HEK293 (cell line): ENCODE measurements around the gene MEI4.

Experiments used
- CTCF ChIP-seq: fragments of 450-650 bp; formaldehyde crosslinking; IDR thresholded peaks from 2 replicates; pipeline ENCODE4 v1.5.1; 2016; ENCODE audit warnings: missing biosample characterization, missing genetic modification characterization
- ELK4 ChIP-seq: IDR thresholded peaks from 2 replicates; pipeline ENCODE4 v1.6.1; 2011; ENCODE audit warnings: mild to moderate bottlenecking, low read depth, low read length, borderline replicate concordance
- KLF8 ChIP-seq: fragments of 450-650 bp; formaldehyde crosslinking; IDR thresholded peaks from 2 replicates; pipeline ENCODE4 v1.5.1; 2016; ENCODE audit warnings: missing biosample characterization, missing genetic modification characterization
- OVOL3 ChIP-seq: fragments of 450-650 bp; formaldehyde crosslinking; IDR thresholded peaks from 2 replicates; pipeline ENCODE4 v1.5.1; 2016; ENCODE audit warnings: missing biosample characterization, missing genetic modification characterization
- PRDM1 ChIP-seq: fragments of 450-650 bp; formaldehyde crosslinking; IDR thresholded peaks from 2 replicates; pipeline ENCODE4; 2016; ENCODE audit warnings: missing biosample characterization, missing genetic modification characterization
- PRDM10 ChIP-seq: fragments of 450-650 bp; formaldehyde crosslinking; IDR thresholded peaks from 2 replicates; pipeline ENCODE4 v1.5.1; 2016; ENCODE audit warnings: missing biosample characterization, missing genetic modification characterization
- REPIN1 ChIP-seq: fragments of 450-650 bp; formaldehyde crosslinking; IDR thresholded peaks from 2 replicates; pipeline ENCODE4 v1.5.1; 2017; ENCODE audit warnings: missing biosample characterization, missing genetic modification characterization, low read depth
- YY1 ChIP-seq: fragments of 450-650 bp; formaldehyde crosslinking; IDR thresholded peaks from 2 replicates; pipeline ENCODE4 v1.5.1; 2018; ENCODE audit warnings: missing biosample characterization, missing genetic modification characterization
- ZBTB8A ChIP-seq: fragments of 450-650 bp; formaldehyde crosslinking; IDR thresholded peaks from 2 replicates; pipeline ENCODE4 v1.5.1; 2016; ENCODE audit warnings: missing biosample characterization, missing genetic modification characterization
- ZNF155 ChIP-seq: fragments of 450-650 bp; formaldehyde crosslinking; IDR thresholded peaks from 2 replicates; pipeline ENCODE4 v1.5.1; 2016; ENCODE audit warnings: missing biosample characterization, missing genetic modification characterization
- ZNF335 ChIP-seq: fragments of 450-650 bp; formaldehyde crosslinking; conservative IDR thresholded peaks from 2 replicates; pipeline ENCODE4 v1.5.1; 2016; ENCODE audit warnings: missing biosample characterization, missing genetic modification characterization
- ZNF362 ChIP-seq: fragments of 450-650 bp; formaldehyde crosslinking; IDR thresholded peaks from 2 replicates; pipeline ENCODE4 v1.5.1; 2016; ENCODE audit warnings: missing biosample characterization, missing genetic modification characterization
- ZNF561 ChIP-seq: fragments of 450-650 bp; IDR thresholded peaks from 2 replicates; pipeline ENCODE4 v1.5.1; 2018; ENCODE audit warnings: missing biosample characterization, missing genetic modification characterization, borderline replicate concordance
- ZNF701 ChIP-seq: fragments of 450-650 bp; formaldehyde crosslinking; IDR thresholded peaks from 2 replicates; pipeline ENCODE4 v1.5.1; 2016; ENCODE audit warnings: missing biosample characterization, missing genetic modification characterization

GRCh38 chr6:77812304-77812703, 159.5 kb downstream of the MEI4 start:
- no peak for TF ChIP-seq REPIN1 (tag by site-specific recombination)
- TF ChIP-seq ZNF335 (tag by site-specific recombination), result no peak
- no peak for TF ChIP-seq ZNF561
- TF ChIP-seq CTCF (tag by site-specific recombination), result no peak
- TF ChIP-seq PRDM10 (tag by site-specific recombination), result no peak
- no peak for TF ChIP-seq OVOL3
- TF ChIP-seq ZNF701 (tag by site-specific recombination), result no peak
- TF ChIP-seq ELK4, result no peak
- no peak for TF ChIP-seq KLF8 (tag by site-specific recombination)
- TF ChIP-seq PRDM1 (tag by site-specific recombination), result no peak
- no peak for TF ChIP-seq ZNF362 (tag by site-specific recombination)
- TF ChIP-seq ZNF155 (tag by site-specific recombination), result no peak
- no peak for TF ChIP-seq ZBTB8A (tag by site-specific recombination)
- no peak for TF ChIP-seq YY1 (tag by site-specific recombination)
